Epithelial cell of prostate (primary cell): ENCODE results near the gene KRT78.
"Not testable (repeated sequence)": the region's sequence is repeated elsewhere in the genome, so short reads cannot be mapped to it uniquely, and the experiment has no call there.

Experiments
- DNase-seq: peaks from one replicate; pipeline ENCODE4 v3.0.0-alpha.2; 2011; ENCODE audit warnings: low read depth, low spot score
- H3K27ac ChIP-seq: fragments of 450-650 bp; 2 replicates; pipeline ENCODE4 v1.5.1; 2017; ENCODE audit warnings: mild to moderate bottlenecking

The KRT78 gene

DNA sequence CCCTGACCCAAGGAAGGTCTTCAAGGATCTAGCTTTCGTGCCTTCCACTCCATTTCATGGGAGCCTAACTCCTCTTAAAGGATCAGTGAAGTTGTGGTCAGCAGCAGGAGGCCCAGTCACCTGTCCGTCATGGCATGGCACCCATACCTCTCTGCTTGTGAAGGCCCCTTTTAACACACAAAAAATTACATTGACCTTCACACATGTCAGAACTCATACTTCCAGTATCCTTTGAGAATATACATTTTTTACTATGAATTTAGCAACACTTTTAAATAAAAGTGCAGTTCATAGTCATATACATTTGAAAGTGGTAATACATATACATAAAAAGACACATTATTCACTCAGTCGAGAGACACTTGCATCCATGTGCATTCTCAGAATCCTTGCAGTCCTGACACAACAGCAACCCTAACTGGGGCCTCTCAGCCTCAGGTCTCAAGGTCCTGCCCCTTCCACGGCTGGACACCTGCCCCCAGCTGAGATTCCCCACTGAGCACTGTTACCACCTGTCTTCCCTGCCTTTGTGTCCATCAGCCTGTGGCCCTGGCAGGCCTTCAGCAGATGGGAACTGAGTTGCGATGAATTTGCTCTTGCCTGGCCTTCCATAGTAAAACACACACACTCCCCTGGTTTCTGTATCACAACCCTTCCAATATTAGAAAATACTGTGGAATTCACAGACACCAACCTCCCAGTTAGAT, 49.1 kb downstream of the KRT78 start:
- DNase-seq, result no peak
- H3K27ac ChIP-seq, result peak overlapping the region; percentile 66

GRCh38 chr12:52798671-52799504, 49.9 kb downstream of the KRT78 start:
- peak overlapping the region; percentile 66 for H3K27ac ChIP-seq
- peak; percentile 44 for DNase-seq

DNA sequence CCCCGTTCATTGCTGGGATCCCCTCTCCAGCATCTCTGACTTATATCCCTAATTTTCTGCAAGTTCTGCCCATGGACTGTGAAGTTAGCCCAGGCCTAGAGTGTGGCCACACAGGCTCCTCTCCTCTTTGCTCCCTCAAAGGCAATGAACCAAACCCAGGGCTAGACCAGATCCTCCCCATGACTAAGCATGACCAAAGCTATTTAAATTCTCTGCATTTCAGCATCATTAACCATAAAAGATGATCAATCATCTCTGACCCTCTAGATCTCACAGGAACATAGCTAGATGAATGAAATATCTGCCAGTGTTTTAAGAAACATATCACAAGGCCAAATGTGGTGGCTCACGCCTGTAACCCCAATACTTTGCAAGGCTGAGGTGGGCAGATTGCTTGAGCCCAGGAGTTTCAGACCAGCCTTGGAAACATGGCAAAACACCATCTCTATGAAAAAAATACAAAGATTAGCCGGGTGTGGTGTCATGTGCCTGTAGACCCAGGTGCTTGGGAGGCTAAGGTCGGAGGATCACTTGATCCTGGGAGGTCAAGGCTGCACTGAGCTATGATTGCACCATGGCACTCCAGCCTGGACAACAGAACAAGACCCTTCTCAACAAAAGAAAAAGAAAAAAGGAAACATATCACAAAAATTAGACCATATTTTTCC, 50.7 kb downstream of the KRT78 start:
- no peak for DNase-seq
- peak overlapping the region; percentile 66 for H3K27ac ChIP-seq

DNA sequence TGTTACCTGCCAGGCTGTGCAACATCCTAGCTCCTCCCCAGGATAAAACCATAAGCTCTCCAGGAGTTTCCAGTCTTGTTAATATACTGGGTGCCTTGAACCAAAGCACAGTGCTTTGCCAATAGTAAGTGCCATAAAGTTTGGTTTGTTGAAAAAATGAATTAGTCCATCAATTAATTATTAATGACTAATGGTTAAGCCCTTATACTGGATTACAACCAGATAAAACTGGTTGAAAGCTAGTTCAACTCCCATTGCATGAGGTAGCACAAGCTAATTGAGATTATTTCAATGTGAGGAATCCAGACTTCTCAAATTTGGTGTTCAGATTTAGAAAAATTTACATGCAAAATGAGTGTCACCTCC, 51.3 kb downstream of the KRT78 start:
- peak overlapping the region; percentile 66 for H3K27ac ChIP-seq
- no peak for DNase-seq

GRCh38 chr12:52796839-52797528, 51.8 kb downstream of the KRT78 start:
- H3K27ac ChIP-seq, result peak overlapping the region; percentile 66
- DNase-seq, result no peak

DNA sequence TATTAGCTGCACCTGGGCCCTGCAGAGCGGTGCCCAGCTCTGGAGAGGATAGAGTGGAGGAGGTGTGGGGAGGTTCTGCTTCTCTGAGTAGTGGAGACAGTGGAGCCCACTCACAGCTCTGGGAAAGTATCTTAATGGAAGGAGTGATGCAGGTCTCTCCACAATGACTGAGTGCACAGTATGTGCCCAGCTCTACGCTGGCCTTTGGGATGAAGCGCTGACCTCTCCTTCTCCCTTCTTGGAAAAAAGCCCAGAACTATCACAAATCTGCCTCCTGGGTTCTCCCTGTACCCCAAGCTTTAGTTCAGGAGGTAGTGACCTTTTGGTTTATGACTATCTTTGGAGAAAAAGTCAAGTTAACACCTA, 52.4 kb downstream of the KRT78 start:
- H3K27ac ChIP-seq, result no peak overlapping the region
- DNase-seq, result no peak

DNA sequence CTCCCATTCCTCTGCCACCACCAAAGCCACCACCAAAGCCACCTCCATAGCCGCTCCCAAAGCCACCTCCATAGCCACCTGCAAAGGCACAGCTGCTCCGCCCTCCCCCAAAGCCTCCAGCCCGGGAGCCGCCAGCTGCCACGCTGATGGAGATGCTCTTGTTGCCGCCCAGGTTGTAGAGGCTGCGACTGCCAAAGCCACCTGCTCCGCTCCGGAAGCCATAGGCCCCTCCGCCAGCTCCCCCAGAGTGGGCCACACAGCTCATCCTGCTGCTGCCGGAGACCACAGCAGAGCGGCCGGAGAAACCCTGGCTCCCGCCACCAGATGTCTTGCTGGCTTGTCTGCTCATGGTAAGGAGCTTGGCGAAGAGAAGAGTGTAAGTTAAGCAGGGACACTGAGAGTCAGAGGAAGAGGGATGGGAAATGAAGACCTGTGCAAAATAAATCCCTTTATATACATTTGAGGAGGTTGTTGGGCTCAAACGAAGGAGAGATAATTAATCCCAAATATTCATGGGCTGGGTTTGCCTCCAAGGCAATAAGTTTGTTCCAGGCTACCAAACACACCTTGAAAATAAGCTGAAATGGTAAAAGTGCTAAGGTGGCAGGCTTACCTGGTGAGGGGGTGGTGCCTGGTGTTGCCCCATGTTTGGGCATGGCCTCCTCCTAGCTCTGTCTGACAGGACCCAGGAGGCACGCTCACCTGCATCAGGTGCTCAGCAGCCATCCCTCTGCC, 52.9 kb downstream of the KRT78 start, which contains the start of gene KRT3:
TSS of gene KRT3 (minus strand) at position 424 of the 735 bp plus-strand sequence. CDS start at position 349, 75 bp downstream.
- no peak within 1 kb of the TSS for H3K27ac ChIP-seq
- no peak for DNase-seq

- not testable (repeated sequence) for H3K27ac ChIP-seq, DNase-seq
Observed at GRCh38 chr12:52795332-52795674, 53.5 kb downstream of the KRT78 start.

DNA sequence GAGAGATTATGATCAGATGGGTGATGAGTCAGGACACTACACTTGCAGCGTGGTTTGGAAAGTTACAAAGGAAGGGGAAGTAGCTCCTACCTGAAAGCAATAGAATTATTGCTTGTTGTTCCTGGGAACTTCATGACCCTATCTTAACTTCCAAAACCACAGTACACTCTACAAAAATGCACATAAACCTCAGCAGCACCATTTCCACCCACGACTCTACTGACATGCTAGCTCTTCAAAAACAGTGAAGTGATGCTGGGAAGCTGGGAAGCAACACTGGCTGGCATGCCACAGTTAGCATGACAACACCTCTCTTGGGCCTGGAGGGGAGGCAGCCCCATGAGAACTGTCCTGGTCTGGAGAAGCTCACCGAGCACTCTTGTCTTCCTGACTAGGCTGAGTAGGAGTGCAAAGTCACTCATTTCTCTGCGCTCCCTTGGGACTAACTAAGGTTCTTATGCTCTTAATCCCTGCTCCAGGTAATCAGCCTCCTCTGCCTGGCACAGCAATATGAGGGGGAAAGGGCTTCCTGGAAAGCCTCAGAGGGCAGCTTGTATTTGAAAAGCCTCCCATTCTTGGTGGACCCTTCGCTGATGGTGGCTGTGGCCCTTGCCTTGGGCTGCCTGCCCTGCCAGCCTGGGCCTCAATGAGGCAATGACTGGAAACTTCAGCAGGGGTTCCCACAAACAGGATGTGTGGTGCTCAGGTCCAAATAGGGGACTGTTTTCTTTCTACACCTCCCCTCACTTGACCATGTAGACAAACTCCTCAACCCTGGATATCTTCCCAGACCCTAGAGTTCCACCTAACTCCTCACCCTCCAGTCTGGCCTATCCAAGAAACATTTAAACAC, 54.1 kb downstream of the KRT78 start:
- H3K27ac ChIP-seq, result no peak overlapping the region
- DNase-seq, result no peak

GRCh38 chr12:52792185-52793029, 56.4 kb downstream of the KRT78 start:
- no peak for DNase-seq

DNA sequence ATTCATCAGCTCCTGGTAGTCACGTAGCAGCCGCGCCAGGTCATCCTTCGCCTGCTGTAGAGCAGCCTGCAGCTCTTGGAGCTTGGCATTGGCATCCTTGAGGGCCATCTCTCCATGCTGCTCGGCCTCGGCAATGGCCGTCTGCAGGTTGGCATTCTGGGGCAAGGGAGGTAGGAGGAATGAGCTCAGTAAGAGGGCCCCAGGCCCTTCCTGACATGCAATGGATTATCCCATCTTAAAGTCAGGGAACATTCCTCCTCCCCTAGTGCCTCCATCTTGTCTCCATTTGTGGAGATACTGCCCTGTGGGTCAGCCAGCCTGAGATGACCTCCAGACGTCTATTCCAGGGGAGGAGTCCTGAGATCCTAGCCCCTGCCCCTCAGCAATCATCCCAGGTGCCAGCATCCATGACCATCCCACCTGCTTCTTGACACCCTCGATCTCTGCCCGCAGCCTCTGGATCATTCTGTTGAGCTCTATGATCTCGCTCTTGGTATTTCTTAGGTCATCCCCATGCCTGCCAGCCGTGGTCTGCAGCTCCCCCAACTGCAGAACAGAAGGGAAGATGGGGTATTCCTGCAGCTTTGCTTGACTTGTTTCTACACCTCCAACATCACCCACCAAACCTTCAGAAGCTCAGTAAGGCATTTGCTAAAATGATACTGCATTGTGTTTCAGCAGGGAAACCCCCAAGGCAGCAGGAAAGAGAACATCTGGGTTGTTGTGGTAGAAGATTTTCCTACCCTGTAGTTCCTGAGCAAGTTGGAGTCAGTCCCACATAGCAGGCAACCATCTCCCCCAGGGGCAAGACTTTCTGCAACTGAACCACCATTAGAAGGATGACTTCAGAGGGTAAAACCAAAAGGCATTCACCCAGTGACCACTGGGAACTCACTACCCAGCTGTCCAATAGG, 57.3 kb downstream of the KRT78 start:
- no peak for DNase-seq
- no peak overlapping the region for H3K27ac ChIP-seq

More at GRCh38 chr12:52792185-52793029, 56.4 kb downstream of the KRT78 start:
- H3K27ac ChIP-seq, result no peak overlapping the region

DNA sequence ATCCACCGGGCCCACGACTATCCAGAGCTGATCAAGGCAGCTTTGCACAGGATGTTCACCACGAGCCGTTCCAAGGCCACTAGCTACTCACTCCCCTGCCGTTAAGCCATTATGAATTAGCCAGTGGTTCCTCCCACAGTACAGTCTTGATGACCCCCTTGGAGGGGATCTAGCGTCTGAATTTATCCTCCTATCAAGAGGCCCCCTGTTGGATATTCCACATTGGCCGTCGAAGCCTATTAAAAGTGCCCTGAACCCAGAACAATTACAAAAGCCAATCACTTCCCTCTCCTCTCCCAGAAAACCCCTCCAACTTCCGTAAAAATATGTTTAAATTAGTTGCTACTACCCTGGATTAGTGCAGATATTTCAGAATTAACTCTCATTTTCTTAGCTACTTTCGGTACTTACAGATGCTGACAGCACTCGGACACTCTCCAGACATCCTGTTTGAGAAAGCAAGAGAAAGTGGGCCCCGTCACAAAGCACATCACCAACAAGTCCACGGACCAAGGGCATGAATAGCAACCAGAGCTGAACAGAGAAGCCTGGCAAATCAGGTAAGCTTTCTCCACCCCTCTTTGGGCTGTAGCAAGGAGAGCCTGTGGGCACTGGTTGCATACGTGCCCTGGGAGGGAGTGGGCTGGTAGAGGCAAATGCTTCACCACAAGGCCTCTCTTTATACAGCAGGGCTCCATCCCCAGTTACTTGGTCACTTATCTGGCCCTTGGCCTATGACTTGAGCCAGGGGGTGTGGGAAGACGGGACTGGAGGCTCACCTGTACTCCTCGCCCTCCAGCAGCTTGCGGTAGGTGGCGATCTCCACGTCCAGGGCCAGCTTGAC, 58.1 kb downstream of the KRT78 start:
- DNase-seq, result no peak
- H3K27ac ChIP-seq, result no peak overlapping the region

DNA sequence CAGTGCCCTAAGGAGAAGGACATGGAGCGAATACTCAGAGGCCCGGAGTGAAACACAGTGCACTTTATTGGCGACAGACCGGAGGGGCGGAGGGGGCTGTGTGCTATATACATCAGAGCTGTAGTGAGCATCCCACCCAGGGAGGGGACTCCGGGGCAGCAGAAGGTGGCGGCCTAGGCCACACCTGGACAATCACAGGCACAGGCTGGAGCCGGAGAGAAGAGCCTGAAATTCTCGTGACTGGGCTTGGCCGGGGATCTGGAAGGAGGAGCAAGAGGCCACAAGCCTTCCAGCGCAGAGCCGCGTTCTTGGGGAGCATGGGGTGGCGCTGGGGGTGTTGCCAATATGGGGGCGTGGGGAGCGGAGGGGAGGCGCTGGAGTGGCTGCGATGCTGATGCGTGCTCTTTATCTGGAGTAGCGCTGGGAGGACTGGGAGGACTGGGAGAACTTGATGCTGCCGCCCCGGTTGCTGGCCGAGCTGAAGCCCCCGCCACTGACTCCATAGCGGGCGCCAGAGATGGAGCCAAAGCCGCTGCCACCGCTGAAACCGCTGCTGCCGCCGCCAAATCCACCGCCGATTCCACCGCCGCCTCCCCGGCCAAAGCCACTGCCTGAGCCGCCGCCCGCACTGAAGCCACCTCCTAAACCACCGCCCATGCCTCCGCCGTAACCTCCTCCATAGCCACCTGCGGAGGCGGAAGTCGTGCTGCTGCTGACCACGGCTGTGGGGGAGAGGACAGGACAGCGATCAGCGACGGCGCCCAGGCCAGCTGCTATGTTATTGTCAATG, 59.0 kb downstream of the KRT78 start:
- no peak overlapping the region for H3K27ac ChIP-seq
- DNase-seq, result no peak

DNA sequence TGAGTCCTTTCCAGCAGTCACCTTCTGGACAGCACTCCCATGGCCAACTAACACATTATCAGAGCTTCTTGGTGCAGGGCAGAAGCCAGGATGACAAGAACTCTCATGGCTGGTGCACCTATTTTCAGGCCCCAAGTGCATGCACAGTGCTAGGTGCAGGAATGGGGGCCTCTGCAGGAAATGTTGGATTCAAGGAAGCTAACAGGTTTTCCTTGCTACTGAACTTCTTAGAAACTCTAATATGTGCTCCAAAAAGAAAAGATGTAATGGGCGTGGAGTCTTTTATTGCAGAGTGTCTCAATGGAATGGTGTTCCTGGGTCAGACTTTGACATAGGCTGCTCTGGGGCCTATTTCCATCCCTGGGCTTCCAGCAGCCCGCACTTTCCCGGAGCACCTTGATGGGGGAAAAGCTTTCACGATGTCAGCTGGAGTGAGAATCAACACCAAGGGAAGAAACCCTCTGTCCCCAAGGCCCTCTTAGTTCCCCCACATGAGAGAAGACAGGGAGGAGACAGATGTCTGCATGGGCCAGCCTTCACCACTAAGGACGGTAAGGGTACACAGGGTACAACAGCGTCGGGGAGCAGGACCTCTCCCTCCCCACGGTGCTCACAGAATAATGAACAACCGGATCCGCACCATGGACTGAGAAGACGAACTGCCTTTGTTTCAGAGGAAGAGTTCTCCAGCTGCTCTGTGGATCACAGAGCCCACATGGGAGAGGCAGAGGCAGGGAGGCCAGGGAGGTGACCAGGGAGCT, 59.7 kb downstream of the KRT78 start:
- H3K27ac ChIP-seq, result no peak overlapping the region
- DNase-seq, result no peak
